Chondrocyte (in vitro differentiated cells): ENCODE data around the gene NCAM1. TPM values are rescaled to one million over a fixed set of nuclear protein-coding genes. Genes with fewer than 3 reads are reported as not detected.

ENCODE experiments used
- DNase-seq: peaks from one replicate; pipeline ENCODE4 v3.0.0; 2021; ENCODE audit warnings: mixed read lengths, low spot score
- H3K27ac Mint-ChIP-seq: one replicate; pipeline ENCODE4 v1.8.0; 2021; ENCODE audit warnings: mild to moderate bottlenecking, moderate library complexity, mixed read lengths; ENCODE audit not compliant: unreplicated experiment
- H3K27me3 Mint-ChIP-seq: 2 replicates; pipeline ENCODE4 v1.8.0; 2021; ENCODE audit warnings: low read depth, mixed read lengths
- H3K36me3 Mint-ChIP-seq: 2 replicates; pipeline ENCODE4 v1.8.0; 2021; ENCODE audit warnings: low read depth, mixed read lengths
- H3K4me1 Mint-ChIP-seq: 2 replicates; pipeline ENCODE4 v1.8.0; 2021; ENCODE audit warnings: low read depth, mild to moderate bottlenecking, mixed read lengths
- H3K4me3 Mint-ChIP-seq: one replicate; pipeline ENCODE4 v1.8.0; 2021; ENCODE audit warnings: mild to moderate bottlenecking, moderate library complexity, mixed read lengths; ENCODE audit not compliant: unreplicated experiment
- H3K9me3 Mint-ChIP-seq: 2 replicates; pipeline ENCODE4 v1.8.0; 2021; ENCODE audit warnings: low read depth, mixed read lengths
- CTCF ChIP-seq: fragments of 200-600 bp; sonication (generic); IDR thresholded peaks from 2 replicates; pipeline ENCODE4 v1.5.0; 2021; ENCODE audit warnings: antibody characterized with exemption, mild to moderate bottlenecking, moderate library complexity
- total RNA-seq: library from RNA; stranded (reverse); gene quantifications from 3 replicates; pipeline ENCODE4 v1.2.1, GENCODE V29; 2021

NCAM1 gene
- total RNA-seq, 1 donor from 2014 or later, result 3.9 TPM

GRCh38 chr11:113197446-113197845 lies 236.2 kb downstream of the NCAM1 start:
- no peak overlapping the region for H3K4me3 Mint-ChIP-seq
- no peaks in the 10 kb centered on the region for H3K9me3 Mint-ChIP-seq
- H3K27ac Mint-ChIP-seq, result no peak overlapping the region
- no peak for DNase-seq
- TF ChIP-seq CTCF, result no peak
- no peaks in the 10 kb centered on the region for H3K27me3 Mint-ChIP-seq
- H3K4me1 Mint-ChIP-seq, result peaks cover 11% of the 10 kb centered on the region
- no peaks in the 10 kb centered on the region for H3K36me3 Mint-ChIP-seq

GRCh38 chr11:113198972-113199661 lies 237.9 kb downstream of the NCAM1 start:
- H3K36me3 Mint-ChIP-seq, result no peaks in the 10 kb centered on the region
- TF ChIP-seq CTCF, result no peak
- no peaks in the 10 kb centered on the region for H3K27me3 Mint-ChIP-seq
- H3K27ac Mint-ChIP-seq, result no peak overlapping the region
- H3K9me3 Mint-ChIP-seq, result no peaks in the 10 kb centered on the region
- no peak for DNase-seq
- H3K4me3 Mint-ChIP-seq, result no peak overlapping the region
- H3K4me1 Mint-ChIP-seq, result peaks cover 15% of the 10 kb centered on the region

GRCh38 chr11:113199866-113200265 lies 238.6 kb downstream of the NCAM1 start:
- no peaks in the 10 kb centered on the region for H3K9me3 Mint-ChIP-seq
- H3K27me3 Mint-ChIP-seq, result no peaks in the 10 kb centered on the region
- no peak for DNase-seq
- H3K4me1 Mint-ChIP-seq, result peaks cover 15% of the 10 kb centered on the region
- H3K4me3 Mint-ChIP-seq, result no peak overlapping the region
- H3K36me3 Mint-ChIP-seq, result peaks cover 2% of the 10 kb centered on the region
- TF ChIP-seq CTCF, result no peak
- H3K27ac Mint-ChIP-seq, result no peak overlapping the region

GRCh38 chr11:113201054-113201818 lies 240.0 kb downstream of the NCAM1 start:
- H3K36me3 Mint-ChIP-seq, result peaks cover 2% of the 10 kb centered on the region
- peaks cover 15% of the 10 kb centered on the region for H3K4me1 Mint-ChIP-seq
- no peak for TF ChIP-seq CTCF
- H3K9me3 Mint-ChIP-seq, result no peaks in the 10 kb centered on the region
- H3K27me3 Mint-ChIP-seq, result no peaks in the 10 kb centered on the region
- H3K27ac Mint-ChIP-seq, result no peak overlapping the region
- no peak for DNase-seq
- H3K4me3 Mint-ChIP-seq, result no peak overlapping the region

- H3K4me1 Mint-ChIP-seq, result peaks cover 15% of the 10 kb centered on the region
- H3K4me3 Mint-ChIP-seq, result no peak overlapping the region
Observed at GRCh38 chr11:113202431-113202830, 241.2 kb downstream of the NCAM1 start.

More at GRCh38 chr11:113202431-113202830, 241.2 kb downstream of the NCAM1 start:
- Mint-ChIP-seq H3K27me3 (no peaks in the 10 kb centered on the region), H3K27ac (no peak overlapping the region), H3K9me3 (no peaks in the 10 kb centered on the region), H3K36me3 (peaks cover 2% of the 10 kb centered on the region)
- no peak for DNase-seq
- no peak for TF ChIP-seq CTCF
